ENCODE measurements around the gene LRRK1. TPM values are rescaled to one million over a fixed set of nuclear protein-coding genes. Genes with fewer than 3 reads are reported as not detected.

Gene LRRK1
- polyA plus RNA-seq, 1 donor from 2014 or later, result 13.2 TPM

GRCh38 chr15:100949691-100950090, 30.5 kb downstream of the LRRK1 start:
- no peaks in the 10 kb centered on the region for H3K36me3 Mint-ChIP-seq
- no peak overlapping the region for H3K27ac Mint-ChIP-seq
- peaks cover 0 to 4% (median 0%) of the 10 kb centered on the region in 3 donors for H3K9me3 Mint-ChIP-seq
- H3K27me3 Mint-ChIP-seq, result no peaks in the 10 kb centered on the region
- peak overlapping the region in 1 of 4 donors; percentile 19 for H3K4me3 Mint-ChIP-seq
- H3K4me1 Mint-ChIP-seq, result peaks cover 16 to 48% (median 26%) of the 10 kb centered on the region in 3 donors

GRCh38 chr15:100951965-100952364, 32.8 kb downstream of the LRRK1 start:
- peaks cover 0 to 4% (median 0%) of the 10 kb centered on the region in 3 donors for H3K9me3 Mint-ChIP-seq
- H3K27me3 Mint-ChIP-seq, result no peaks in the 10 kb centered on the region
- H3K36me3 Mint-ChIP-seq, result peaks cover 3% of the 10 kb centered on the region
- H3K4me3 Mint-ChIP-seq, result no peak overlapping the region
- H3K27ac Mint-ChIP-seq, result no peak overlapping the region
- H3K4me1 Mint-ChIP-seq, result peaks cover 17 to 48% (median 34%) of the 10 kb centered on the region in 3 donors

GRCh38 chr15:100952566-100952965, 33.4 kb downstream of the LRRK1 start:
- H3K27me3 Mint-ChIP-seq, result no peaks in the 10 kb centered on the region
- peaks cover 17 to 46% (median 33%) of the 10 kb centered on the region in 3 donors for H3K4me1 Mint-ChIP-seq
- peaks cover 0 to 4% (median 0%) of the 10 kb centered on the region in 3 donors for H3K9me3 Mint-ChIP-seq
- H3K27ac Mint-ChIP-seq, result no peak overlapping the region
- no peak overlapping the region for H3K4me3 Mint-ChIP-seq
- peaks cover 3% of the 10 kb centered on the region for H3K36me3 Mint-ChIP-seq

- H3K4me1 Mint-ChIP-seq, result peaks cover 4 to 28% (median 21%) of the 10 kb centered on the region in 3 donors
- H3K27ac Mint-ChIP-seq, result no peak overlapping the region
- peak overlapping the region in 1 of 4 donors; percentile 62 for H3K4me3 Mint-ChIP-seq
- no peaks in the 10 kb centered on the region for H3K27me3 Mint-ChIP-seq
- H3K9me3 Mint-ChIP-seq, result no peaks in the 10 kb centered on the region
- H3K36me3 Mint-ChIP-seq, result peaks cover 3% of the 10 kb centered on the region
Measured at GRCh38 chr15:100958326-100959065, 39.3 kb downstream of the LRRK1 start.

- no peaks in the 10 kb centered on the region for H3K9me3 Mint-ChIP-seq
- H3K4me1 Mint-ChIP-seq, result peaks cover 4 to 23% (median 21%) of the 10 kb centered on the region in 3 donors
- no peaks in the 10 kb centered on the region for H3K27me3 Mint-ChIP-seq
- peaks cover 3% of the 10 kb centered on the region for H3K36me3 Mint-ChIP-seq
- no peak overlapping the region for H3K4me3 Mint-ChIP-seq
- H3K27ac Mint-ChIP-seq, result no peak overlapping the region
Measured at GRCh38 chr15:100959066-100960050, 40.2 kb downstream of the LRRK1 start.

- peaks cover 0 to 11% (median 7%) of the 10 kb centered on the region in 3 donors for H3K4me1 Mint-ChIP-seq
- H3K9me3 Mint-ChIP-seq, result no peaks in the 10 kb centered on the region
- H3K27me3 Mint-ChIP-seq, result peaks cover 3% of the 10 kb centered on the region
- H3K27ac Mint-ChIP-seq, result no peak overlapping the region
- H3K4me3 Mint-ChIP-seq, result no peak overlapping the region
- peaks cover 3% of the 10 kb centered on the region for H3K36me3 Mint-ChIP-seq
Measured at GRCh38 chr15:100966997-100967396, 47.8 kb downstream of the LRRK1 start.

- peaks cover 0 to 12% (median 11%) of the 10 kb centered on the region in 3 donors for H3K4me1 Mint-ChIP-seq
- H3K9me3 Mint-ChIP-seq, result no peaks in the 10 kb centered on the region
- peaks cover 8% of the 10 kb centered on the region for H3K27me3 Mint-ChIP-seq
- no peak overlapping the region for H3K4me3 Mint-ChIP-seq
- H3K27ac Mint-ChIP-seq, result no peak overlapping the region
- H3K36me3 Mint-ChIP-seq, result peaks cover 3% of the 10 kb centered on the region
Measured at GRCh38 chr15:100968050-100968966, 49.2 kb downstream of the LRRK1 start.

- Mint-ChIP-seq H3K27ac (no peak overlapping the region), H3K4me3 (peak overlapping the region in 3 of 4 donors; percentile 10 to 30 (median 13)), H3K27me3 (peaks cover 8% of the 10 kb centered on the region), H3K9me3 (no peaks in the 10 kb centered on the region), H3K4me1 (peaks cover 0 to 12% (median 10%) of the 10 kb centered on the region in 3 donors), H3K36me3 (peaks cover 11% of the 10 kb centered on the region)
Measured at GRCh38 chr15:100972975-100973350, 53.8 kb downstream of the LRRK1 start.

- peaks cover 8% of the 10 kb centered on the region for H3K27me3 Mint-ChIP-seq
- H3K4me1 Mint-ChIP-seq, result peaks cover 0 to 9% (median 5%) of the 10 kb centered on the region in 3 donors
- H3K4me3 Mint-ChIP-seq, result peak overlapping the region in 2 of 4 donors; percentile 30 to 41
- no peaks in the 10 kb centered on the region for H3K9me3 Mint-ChIP-seq
- H3K27ac Mint-ChIP-seq, result no peak overlapping the region
- peaks cover 11% of the 10 kb centered on the region for H3K36me3 Mint-ChIP-seq
Measured at GRCh38 chr15:100973351-100974111, 54.4 kb downstream of the LRRK1 start.

GRCh38 chr15:100975043-100975442, 55.9 kb downstream of the LRRK1 start:
- Mint-ChIP-seq H3K27ac (peak overlapping the region in 1 of 3 donors; percentile 52), H3K4me1 (peaks cover under 1 to 6% (median 6%) of the 10 kb centered on the region in 3 donors), H3K27me3 (peaks cover 8% of the 10 kb centered on the region), H3K4me3 (no peak overlapping the region), H3K36me3 (peaks cover 11% of the 10 kb centered on the region), H3K9me3 (peaks cover 0 to 6% (median 0%) of the 10 kb centered on the region in 3 donors)

- Mint-ChIP-seq H3K36me3 (peaks cover 10% of the 10 kb centered on the region), H3K4me3 (peak overlapping the region in 1 of 4 donors; percentile 30), H3K27ac (peak overlapping the region in 1 of 3 donors; percentile 30), H3K27me3 (no peaks in the 10 kb centered on the region), H3K9me3 (peaks cover 0 to 10% (median 0%) of the 10 kb centered on the region in 3 donors), H3K4me1 (peaks cover 15 to 19% (median 16%) of the 10 kb centered on the region in 3 donors)
Measured at GRCh38 chr15:100980410-100981046, 61.4 kb downstream of the LRRK1 start.

- Mint-ChIP-seq H3K27me3 (no peaks in the 10 kb centered on the region), H3K4me1 (peaks cover 15 to 19% (median 17%) of the 10 kb centered on the region in 3 donors), H3K36me3 (peaks cover 9% of the 10 kb centered on the region), H3K27ac (peak overlapping the region in 2 of 3 donors; percentile 5 to 30), H3K4me3 (no peak overlapping the region), H3K9me3 (peaks cover 0 to 10% (median 0%) of the 10 kb centered on the region in 3 donors)
Measured at GRCh38 chr15:100981086-100981485, 61.9 kb downstream of the LRRK1 start.

GRCh38 chr15:100983221-100983620, 64.1 kb downstream of the LRRK1 start:
- no peak overlapping the region for H3K27ac Mint-ChIP-seq
- peaks cover 6% of the 10 kb centered on the region for H3K36me3 Mint-ChIP-seq
- H3K4me3 Mint-ChIP-seq, result peak overlapping the region in 1 of 4 donors; percentile 51
- peaks cover 0 to 10% (median 0%) of the 10 kb centered on the region in 3 donors for H3K9me3 Mint-ChIP-seq
- no peaks in the 10 kb centered on the region for H3K27me3 Mint-ChIP-seq
- H3K4me1 Mint-ChIP-seq, result peaks cover 15 to 19% (median 17%) of the 10 kb centered on the region in 3 donors
